Measurements from ENCODE around the gene CUEDC1. TPM values are rescaled to one million over a fixed set of nuclear protein-coding genes. Genes with fewer than 3 reads are reported as not detected.
A peak's percentile ranks its signal among the peaks of the same experiment; 100 is the strongest.

Gene CUEDC1
- polyA plus RNA-seq, 2 of the 4 experiments (the other 2 are of a cell fraction), result 44.3 to 90.6 TPM

- WGBS (ENCODE audit: missing lambda C conversion rate), result 97% methylated on average over 8 of the region's 8 CpGs
These were observed 83.3 kb downstream of the CUEDC1 start for GRCh38 chr17:57871863-57872262.

GRCh38 chr17:57871155-57871554 lies 84.1 kb downstream of the CUEDC1 start:
- ChIA-PET CTCF (interaction anchor here (1.7 to 48.7 kb wide), 8 partner anchors 3 to 130 kb away, joined by 3 to 1377 read pairs (median 272); partner anchors contain the start of genes CUEDC1, MRPS23, SRSF1 and VEZF1), POLR2A (interaction anchor here (0.7 to 2.5 kb wide), 2 partner anchors 11 to 117 kb away, joined by 3 to 15 read pairs; partner anchors contain the start of gene VEZF1)
- Histone ChIP-seq H3K4me2 (no peak overlapping the region), H3K4me1 (peaks cover 90% of the 10 kb centered on the region), H3K27ac (peak overlapping the region; percentile 92 to 95), H3K4me3 (no peak overlapping the region), H3K9me3 (no peaks in the 10 kb centered on the region)
- DNase-seq (ENCODE audit: low read depth in 1 of 2, low spot score in 1 of 2) (no peak), FAIRE-seq (no peak), ATAC-seq (no peak)
- no peak for TF ChIP-seq CBX2 (IDR thresholded peaks at IDR 0.05; ENCODE audit: borderline replicate concordance, low read depth)
- TF ChIP-seq ATOH8 (CRISPR knock-in tag; IDR thresholded peaks at IDR 0.05; ENCODE audit: low read depth), result no peak
- no peak for TF ChIP-seq PHF8 (IDR thresholded peaks at IDR 0.05; ENCODE audit: borderline replicate concordance, low read depth)
- no peak for TF ChIP-seq MAZ (IDR thresholded peaks at IDR 0.05; ENCODE audit: borderline replicate concordance, low read depth, low read length)
- no peak for TF ChIP-seq RNF2 (IDR thresholded peaks at IDR 0.05; ENCODE audit: borderline replicate concordance, low read depth)
- TF ChIP-seq RARB (CRISPR knock-in tag; IDR thresholded peaks at IDR 0.05), result no peak
- no peak for TF ChIP-seq CHD4 (IDR thresholded peaks at IDR 0.05; ENCODE audit: borderline replicate concordance)
- no peak for TF ChIP-seq NFE2L2 (conservative IDR thresholded peaks at IDR 0.05; ENCODE audit: low read length)
- no peak for TF ChIP-seq SREBF2 (IDR thresholded peaks at IDR 0.05)
- no peak for TF ChIP-seq EHF (CRISPR knock-in tag; IDR thresholded peaks at IDR 0.05)
- no peak for TF ChIP-seq FOXS1 (CRISPR knock-in tag; IDR thresholded peaks at IDR 0.05)
- TF ChIP-seq RCOR1 (IDR thresholded peaks at IDR 0.05; ENCODE audit: low read depth, low read length), result no peak
- TF ChIP-seq ZC3H11A (IDR thresholded peaks at IDR 0.05), result no peak
- TF ChIP-seq MAFK (IDR thresholded peaks at IDR 0.05; ENCODE audit: partially characterized antibody), result no peak
- TF ChIP-seq BCL3 (IDR thresholded peaks at IDR 0.05), result no peak
- TF ChIP-seq USF2 (IDR thresholded peaks at IDR 0.05), result no peak
- TF ChIP-seq HMGXB4 (CRISPR knock-in tag; IDR thresholded peaks at IDR 0.05; ENCODE audit: borderline replicate concordance), result no peak
- no peak for TF ChIP-seq HOXB13 (CRISPR knock-in tag; IDR thresholded peaks at IDR 0.05; ENCODE audit: low read depth)
- no peak for TF ChIP-seq ESRRA (IDR thresholded peaks at IDR 0.05; ENCODE audit: borderline replicate concordance, low read length)
- WGBS (ENCODE audit: missing lambda C conversion rate), result 94% methylated on average over 7 of the region's 7 CpGs

More at GRCh38 chr17:57871863-57872262, 83.3 kb downstream of the CUEDC1 start:
- ChIA-PET CTCF (interaction anchor here (0.6 to 48.7 kb wide), 9 partner anchors 12 to 238 kb away, joined by 3 to 1377 read pairs (median 4); partner anchors contain the start of genes CUEDC1, MRPS23, SRSF1 and VEZF1), POLR2A (no interaction called here)
- H3K9me3 ChIP-seq, result no peaks in the 10 kb centered on the region
- ATAC-seq (no peak), FAIRE-seq (no peak), DNase-seq (ENCODE audit: low read depth in 1 of 2, low spot score in 1 of 2) (no peak)
- H3K27ac ChIP-seq, result peak overlapping the region; percentile 24 to 92; a peak in 5 of 6 replicates
- H3K4me2 ChIP-seq, result no peak overlapping the region
- TF ChIP-seq SMC3 (IDR thresholded peaks at IDR 0.05) (no peak), ZC3H11A (IDR thresholded peaks at IDR 0.05) (no peak)
- H3K4me3 ChIP-seq, result no peak overlapping the region
- H3K4me1 ChIP-seq, result peaks cover 95% of the 10 kb centered on the region
